Mucosa of descending colon (tissue), 3 donors: ENCODE results near the gene MLLT10. TPM values are rescaled to one million over a fixed set of nuclear protein-coding genes. Genes with fewer than 3 reads are reported as not detected.

Experiments used
- ATAC-seq: fragments of 200-7000 bp; cut with Tn5 transposase; one replicate; pipeline ENCODE4 v1.9.1; 2020; ENCODE audit warnings: mild to moderate bottlenecking, moderate library complexity
- DNase-seq, 3 donors: peaks; one replicate each; pipeline ENCODE4 v3.0.0-alpha.2; 2020
- H3K36me3 ChIP-seq: fragments of 200-600 bp; one replicate; pipeline ENCODE4 v1.8.0; 2021; ENCODE audit warnings: low read depth, mild to moderate bottlenecking
- H3K4me1 ChIP-seq: fragments of 200-600 bp; one replicate; pipeline ENCODE4 v1.8.0; 2021; ENCODE audit warnings: low read depth, mild to moderate bottlenecking
- H3K4me3 ChIP-seq: fragments of 200-600 bp; one replicate; pipeline ENCODE4 v1.8.0; 2021; ENCODE audit warnings: mild to moderate bottlenecking
- H3K9me3 ChIP-seq: fragments of 200-600 bp; one replicate; pipeline ENCODE4 v1.8.0; 2021; ENCODE audit warnings: mild to moderate bottlenecking
- CTCF ChIP-seq: fragments of 200-600 bp; IDR thresholded peaks from one replicate; pipeline ENCODE4 v1.8.0; 2022; ENCODE audit warnings: antibody characterized with exemption, mild to moderate bottlenecking
- intact Hi-C, 2 donors: fragments of 100-400 bp; cut with DNase I in 1 of 2; cut with micrococcal nuclease in 1 of 2; formaldehyde crosslinking; loops; one replicate each; pipeline versions ENCODE4 v1.11.0 to v1.11.1; 2022; cut with DNase I, micrococcal nuclease
- total RNA-seq, 3 donors: library from RNA; stranded (reverse); fragmentation: NEBNext Ultra II Directional in 2 of 3; extraction: Animal tissue kit (Norgen Biotek cat#: 25700) in 2 of 3; gene quantifications; one replicate each; pipeline versions ENCODE4 v1.2.1 to v1.2.4, GENCODE V29; 2021 to 2023
- donor health status: DM: no; HTN: no; CAD: no; lungs with moderate emphysema.
- donor health status: DM: no; HTN: no; CAD: no.
- donor health status: DM: no; HTN: yes; CAD: no.

The MLLT10 gene
- total RNA-seq, 3 donors from 2014 or later, result 29.6 to 43.1 (median 35.8) TPM

- no peaks in the 10 kb centered on the region for H3K4me1 ChIP-seq
- DNase-seq, result no peak
Observed at GRCh38 chr10:21733710-21734109, 199.7 kb downstream of the MLLT10 start.

GRCh38 chr10:21737106-21737505 lies 203.1 kb downstream of the MLLT10 start:
- intact Hi-C loops, result no loop called here
- Histone ChIP-seq H3K4me3 (no peak overlapping the region), H3K36me3 (no peaks in the 10 kb centered on the region), H3K4me1 (no peaks in the 10 kb centered on the region), H3K9me3 (no peaks in the 10 kb centered on the region)
- TF ChIP-seq CTCF, result no peak
- ATAC-seq (no peak), DNase-seq (no peak)

More at GRCh38 chr10:21733710-21734109, 199.7 kb downstream of the MLLT10 start:
- no peaks in the 10 kb centered on the region for H3K9me3 ChIP-seq
- no peak for ATAC-seq
- H3K36me3 ChIP-seq, result no peaks in the 10 kb centered on the region
- TF ChIP-seq CTCF, result no peak
- H3K4me3 ChIP-seq, result no peak overlapping the region
- intact Hi-C loops, result no loop called here

GRCh38 chr10:21740989-21741388 lies 207.0 kb downstream of the MLLT10 start:
- Histone ChIP-seq H3K4me1 (no peaks in the 10 kb centered on the region), H3K9me3 (no peaks in the 10 kb centered on the region), H3K36me3 (no peaks in the 10 kb centered on the region), H3K4me3 (no peak overlapping the region)
- intact Hi-C loops, result no loop called here
- TF ChIP-seq CTCF, result no peak
- ATAC-seq, result peak; percentile 59
- no peak for DNase-seq

GRCh38 chr10:21742740-21743412 lies 208.8 kb downstream of the MLLT10 start:
- DNase-seq (no peak), ATAC-seq (no peak)
- H3K4me3 ChIP-seq, result no peak overlapping the region
- H3K36me3 ChIP-seq, result no peaks in the 10 kb centered on the region
- H3K9me3 ChIP-seq, result no peaks in the 10 kb centered on the region
- intact Hi-C loops, result no loop called here
- H3K4me1 ChIP-seq, result no peaks in the 10 kb centered on the region
- TF ChIP-seq CTCF, result no peak

GRCh38 chr10:21744223-21744622 lies 210.2 kb downstream of the MLLT10 start:
- Histone ChIP-seq H3K4me3 (no peak overlapping the region), H3K36me3 (no peaks in the 10 kb centered on the region), H3K4me1 (no peaks in the 10 kb centered on the region), H3K9me3 (no peaks in the 10 kb centered on the region)
- ATAC-seq, result no peak
- DNase-seq, result no peak
- no peak for TF ChIP-seq CTCF
- intact Hi-C loops, result no loop called here

GRCh38 chr10:21746118-21746517 lies 212.1 kb downstream of the MLLT10 start:
- ATAC-seq, result peak; percentile 51
- intact Hi-C loops, result no loop called here
- Histone ChIP-seq H3K4me1 (peaks cover 4% of the 10 kb centered on the region), H3K4me3 (no peak overlapping the region), H3K36me3 (no peaks in the 10 kb centered on the region), H3K9me3 (no peaks in the 10 kb centered on the region)
- TF ChIP-seq CTCF, result no peak
- DNase-seq, result no peak
